ENCODE results near the gene PDGFB. TPM values are rescaled to one million over a fixed set of nuclear protein-coding genes. Genes with fewer than 3 reads are reported as not detected.

PDGFB gene
- total and polyA plus RNA-seq, 9 of the 15 experiments (the other 6 are each of a cell fraction or from before 2014, with no cell fraction given), result 0.07 to 4.0 (median 0.48) TPM; not detected in 1

GRCh38 chr22:39225591-39225990 is 19.2 kb downstream of the PDGFB start:
- intact Hi-C loops (cut with micrococcal nuclease), result no loop called here
- in situ Hi-C loops (cut with MboI), result no loop called here
- H3K27ac ChIP-seq (ENCODE audit: extremely low read depth, low read depth, low read length), result no peak overlapping the region
- no peaks in the 10 kb centered on the region for H3K27me3 ChIP-seq (ENCODE audit: control insufficient read depth in 2 of 2, insufficient read depth in 2 of 2, low read length in 2 of 2)
- no peaks in the 10 kb centered on the region for H4K20me1 ChIP-seq (replicated peaks; ENCODE audit: control insufficient read depth, insufficient read depth, low read length)
- 76% methylated on average over 3 of the region's 13 CpGs for WGBS (ENCODE audit: insufficient coverage, low coverage, missing lambda C conversion rate)
- H3K9ac ChIP-seq (ENCODE audit: insufficient read depth in 1 of 2, low read depth in 2 of 2, low read length in 2 of 2), result no peak overlapping the region
- no peak overlapping the region for H2AFZ ChIP-seq (ENCODE audit: low read depth, low read length)
- no peak overlapping the region for H3K4me2 ChIP-seq (ENCODE audit: insufficient read depth, low read length)
- CTCF ChIA-PET (ENCODE audit: low intra/inter-chr PET ratio), result interaction anchor here (0.6 kb wide), 1 partner anchor 44 kb away, joined by 4 read pairs; no protein-coding TSS in a partner anchor
- no peaks in the 10 kb centered on the region for H3K9me1 ChIP-seq (ENCODE audit: control insufficient read depth, insufficient read depth, low read length)
- no peak for FAIRE-seq
- peaks cover 0 to 7% of the 10 kb centered on the region in 2 experiments; a peak in 3 of 5 replicates for H3K4me1 ChIP-seq (replicated peaks in 1 of 2; ENCODE audit: control insufficient read depth in 2 of 2, insufficient read depth in 2 of 2, low read length in 2 of 2)
- no peaks in the 10 kb centered on the region for H3K79me2 ChIP-seq (ENCODE audit: control insufficient read depth, insufficient read depth, low read length)
- no peaks in the 10 kb centered on the region for H3K9me3 ChIP-seq (replicated peaks; ENCODE audit: control insufficient read depth, insufficient read depth, low read depth, low read length)
- POLR2A ChIA-PET, result no interaction called here
- H3K36me3 ChIP-seq (ENCODE audit: control insufficient read depth, insufficient read depth, low read length), result no peaks in the 10 kb centered on the region
- DNase-seq (ENCODE audit: extremely low read depth in 1 of 4, low spot score in 3 of 4), result no peak
- no TSS peak for BruUV-seq (replicated peaks)
- no peak overlapping the region for H3K4me3 ChIP-seq
- no peak for ATAC-seq
- TF ChIP-seq ZHX1 (conservative IDR thresholded peaks at IDR 0.05; ENCODE audit: low read length) (no peak), THRB (CRISPR knock-in tag; conservative IDR thresholded peaks at IDR 0.05) (no peak), SMAD3 (CRISPR knock-in tag; conservative IDR thresholded peaks at IDR 0.05) (no peak), ZBTB40 (IDR thresholded peaks at IDR 0.05) (no peak), ZBTB40 (CRISPR knock-in tag; IDR thresholded peaks at IDR 0.05) (no peak), PCBP1 (IDR thresholded peaks at IDR 0.05; ENCODE audit: low read depth, low read length, poor library complexity, severe bottlenecking) (no peak), HDAC3 (IDR thresholded peaks at IDR 0.05; ENCODE audit: borderline replicate concordance, partially characterized antibody) (no peak), GATAD2A (IDR thresholded peaks at IDR 0.05) (no peak), KDM4B (IDR thresholded peaks at IDR 0.05; ENCODE audit: borderline replicate concordance in 2 of 2, low read depth in 1 of 2) (no peak)

Data from K562 (cell line).